ENCODE data around the gene SOWAHD.

- TF ChIP-seq EZH2 (IDR thresholded peaks at IDR 0.05; ENCODE audit: low read length, unreplicated experiment): no peak
- TF ChIP-seq CTCF (conservative IDR thresholded peaks at IDR 0.05; ENCODE audit: low read depth, low read length): peak; percentile 63
Observed at GRCh38 chrX:119784747-119785446, 26.5 kb downstream of the SOWAHD start.
